Suprapubic skin (tissue), 4 donors: ENCODE measurements around the gene SCPEP1. TPM values are rescaled to one million over a fixed set of nuclear protein-coding genes. Genes with fewer than 3 reads are reported as not detected.
A peak's percentile ranks its signal among the peaks of the same experiment; 100 is the strongest.

Source experiments
- DNase-seq, 2 donors: peaks; one replicate each; pipeline ENCODE4 v3.0.0-alpha.2; 2019; ENCODE audit warnings: low spot score in 2 of 2
- H3K27ac ChIP-seq: fragments of 200-600 bp; sonication (generic); one replicate; pipeline ENCODE4 v1.5.1; 2019
- H3K27me3 ChIP-seq: fragments of 200-600 bp; sonication (generic); one replicate; pipeline ENCODE4 v1.5.1; 2019
- H3K36me3 ChIP-seq: fragments of 200-600 bp; sonication (generic); one replicate; pipeline ENCODE4 v1.5.1; 2019
- H3K4me1 ChIP-seq: fragments of 200-600 bp; sonication (generic); one replicate; pipeline ENCODE4 v1.5.1; 2019
- H3K4me3 ChIP-seq: fragments of 200-600 bp; sonication (generic); one replicate; pipeline ENCODE4 v1.5.1; 2019; ENCODE audit warnings: mild to moderate bottlenecking
- H3K9me3 ChIP-seq: fragments of 200-600 bp; sonication (generic); one replicate; pipeline ENCODE4 v1.5.1; 2019
- EP300 ChIP-seq: sonication (generic); formaldehyde crosslinking; IDR thresholded peaks from one replicate; pipeline ENCODE4 v1.6.1; 2017; ENCODE audit warnings: antibody characterized with exemption
- POLR2A ChIP-seq, 2 donors: fragments of 450-650 bp; IDR thresholded peaks; one replicate each; pipeline ENCODE4 v1.6.1; 2017; ENCODE audit warnings: antibody characterized with exemption in 2 of 2, mild to moderate bottlenecking in 2 of 2, moderate library complexity in 2 of 2
- POLR2AphosphoS5 ChIP-seq, 3 donors: sonication (generic); formaldehyde crosslinking; IDR thresholded peaks; one replicate each; pipeline ENCODE4 v1.6.1; 2017; ENCODE audit warnings: antibody characterized with exemption in 3 of 3
- WGBS: methylation state at CpG from one replicate; pipeline ENCODE4 v1.1.5; 2018; 5-methylcytosine and 5-hydroxymethylcytosine counted together
- total RNA-seq, 4 donors: library from RNA; depleted of rRNA; stranded (reverse); fragments of >200 nt; gene quantifications; one replicate each; pipeline ENCODE4 v1.1.0, GENCODE V29; 2016
- TF ChIP-seq, protein P1 (sequence below), 2 donors: fragments of 200-600 bp in 1 of 2; fragments of 450-650 bp in 1 of 2; sonication (generic) in 1 of 2; IDR thresholded peaks; one replicate each; pipeline ENCODE4 v1.5.1; 2016 to 2019; ENCODE audit warnings: antibody characterized with exemption in 2 of 2, mild to moderate bottlenecking in 1 of 2, moderate library complexity in 1 of 2

SCPEP1 gene, protein sequence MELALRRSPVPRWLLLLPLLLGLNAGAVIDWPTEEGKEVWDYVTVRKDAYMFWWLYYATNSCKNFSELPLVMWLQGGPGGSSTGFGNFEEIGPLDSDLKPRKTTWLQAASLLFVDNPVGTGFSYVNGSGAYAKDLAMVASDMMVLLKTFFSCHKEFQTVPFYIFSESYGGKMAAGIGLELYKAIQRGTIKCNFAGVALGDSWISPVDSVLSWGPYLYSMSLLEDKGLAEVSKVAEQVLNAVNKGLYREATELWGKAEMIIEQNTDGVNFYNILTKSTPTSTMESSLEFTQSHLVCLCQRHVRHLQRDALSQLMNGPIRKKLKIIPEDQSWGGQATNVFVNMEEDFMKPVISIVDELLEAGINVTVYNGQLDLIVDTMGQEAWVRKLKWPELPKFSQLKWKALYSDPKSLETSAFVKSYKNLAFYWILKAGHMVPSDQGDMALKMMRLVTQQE
- total RNA-seq: 100 to 1,000 TPM in 2 of 4 donors, 10 to 100 TPM in 2; 81.2 to 160 (median 100.0) TPM

DNA sequence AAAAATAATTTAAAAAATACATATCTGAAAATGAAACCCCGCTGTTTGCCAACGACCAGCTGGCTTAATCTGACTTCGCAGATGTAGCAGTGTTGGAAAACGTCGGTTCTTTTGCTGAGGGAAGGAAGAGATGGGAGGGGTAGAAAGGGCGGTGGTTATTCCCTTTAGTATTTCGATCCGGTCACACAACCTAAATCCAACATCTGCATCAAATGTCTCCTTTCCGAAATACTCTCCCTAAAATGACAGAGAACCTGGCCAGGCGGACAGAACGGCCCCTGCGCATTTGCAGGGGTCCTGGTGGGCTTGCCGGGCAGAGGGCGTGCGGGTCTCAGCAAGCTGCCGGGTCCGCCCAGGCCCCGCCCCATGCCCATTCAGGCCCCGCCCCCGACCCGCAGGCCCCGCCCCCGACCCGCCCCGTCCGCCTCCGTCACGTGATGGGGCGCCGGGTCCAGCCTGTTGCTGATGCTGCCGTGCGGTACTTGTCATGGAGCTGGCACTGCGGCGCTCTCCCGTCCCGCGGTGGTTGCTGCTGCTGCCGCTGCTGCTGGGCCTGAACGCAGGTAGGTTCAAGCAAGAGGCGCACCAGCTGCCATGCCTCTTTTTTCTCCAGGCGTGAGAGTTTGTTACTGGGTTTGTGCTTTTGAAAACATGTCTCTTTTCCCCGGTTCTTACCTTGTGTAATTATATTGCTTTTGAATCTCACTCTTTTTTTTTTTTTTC, at the start of gene SCPEP1:
TSS of gene SCPEP1 (plus strand) at position 459 of the 723 bp plus-strand sequence. CDS start at position 488, 29 bp downstream.
- TF ChIP-seq, protein P1, sequence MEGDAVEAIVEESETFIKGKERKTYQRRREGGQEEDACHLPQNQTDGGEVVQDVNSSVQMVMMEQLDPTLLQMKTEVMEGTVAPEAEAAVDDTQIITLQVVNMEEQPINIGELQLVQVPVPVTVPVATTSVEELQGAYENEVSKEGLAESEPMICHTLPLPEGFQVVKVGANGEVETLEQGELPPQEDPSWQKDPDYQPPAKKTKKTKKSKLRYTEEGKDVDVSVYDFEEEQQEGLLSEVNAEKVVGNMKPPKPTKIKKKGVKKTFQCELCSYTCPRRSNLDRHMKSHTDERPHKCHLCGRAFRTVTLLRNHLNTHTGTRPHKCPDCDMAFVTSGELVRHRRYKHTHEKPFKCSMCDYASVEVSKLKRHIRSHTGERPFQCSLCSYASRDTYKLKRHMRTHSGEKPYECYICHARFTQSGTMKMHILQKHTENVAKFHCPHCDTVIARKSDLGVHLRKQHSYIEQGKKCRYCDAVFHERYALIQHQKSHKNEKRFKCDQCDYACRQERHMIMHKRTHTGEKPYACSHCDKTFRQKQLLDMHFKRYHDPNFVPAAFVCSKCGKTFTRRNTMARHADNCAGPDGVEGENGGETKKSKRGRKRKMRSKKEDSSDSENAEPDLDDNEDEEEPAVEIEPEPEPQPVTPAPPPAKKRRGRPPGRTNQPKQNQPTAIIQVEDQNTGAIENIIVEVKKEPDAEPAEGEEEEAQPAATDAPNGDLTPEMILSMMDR (IDR thresholded peaks at IDR 0.05): no peak
- no peak for TF ChIP-seq EP300
- no peak for TF ChIP-seq POLR2A (IDR thresholded peaks at IDR 0.05)
- TF ChIP-seq POLR2AphosphoS5 (IDR thresholded peaks at IDR 0.05): peak in 2 of 3 donors; percentile 25 to 44
- Histone ChIP-seq H3K4me3 (peak within 1 kb of the TSS; percentile 61), H3K9me3 (no peaks in the 10 kb centered on the region), H3K36me3 (no peaks in the 10 kb centered on the region), H3K27me3 (no peaks in the 10 kb centered on the region), H3K4me1 (peaks cover 35% of the 10 kb centered on the region), H3K27ac (peak within 1 kb of the TSS; percentile 25)
- WGBS: under 1% methylated on average over 26 of the region's 42 CpGs
- peak; percentile 90 to 95 for DNase-seq

DNA sequence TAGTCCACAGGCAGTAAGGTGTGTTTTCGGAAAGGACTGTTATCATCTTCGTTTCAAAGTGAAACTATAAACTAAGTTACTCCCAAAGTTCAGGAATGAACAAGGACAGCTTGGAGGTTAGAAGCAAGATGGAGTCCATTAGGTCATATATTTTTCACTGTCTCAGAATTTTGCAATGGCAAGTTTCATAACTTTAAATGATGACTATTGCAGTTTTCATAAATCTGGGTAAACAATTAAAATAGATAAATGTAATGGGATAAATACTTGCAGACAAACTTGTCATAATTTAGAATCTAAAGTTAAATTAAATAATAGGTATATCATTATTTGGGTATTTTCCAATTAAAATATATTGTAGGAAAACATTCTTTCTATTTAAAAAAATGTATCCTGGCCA, 49.3 kb upstream of the SCPEP1 start:
- H3K9me3 ChIP-seq: no peaks in the 10 kb centered on the region
- H3K4me1 ChIP-seq: no peaks in the 10 kb centered on the region
- H3K27ac ChIP-seq: no peak overlapping the region
- no peaks in the 10 kb centered on the region for H3K36me3 ChIP-seq
- no peaks in the 10 kb centered on the region for H3K27me3 ChIP-seq
- no peak overlapping the region for H3K4me3 ChIP-seq
- DNase-seq: no peak
- no peak for TF ChIP-seq POLR2A (IDR thresholded peaks at IDR 0.05)
- TF ChIP-seq, protein P1 (IDR thresholded peaks at IDR 0.05): no peak
- no peak for TF ChIP-seq EP300
- no peak for TF ChIP-seq POLR2AphosphoS5 (IDR thresholded peaks at IDR 0.05)
- WGBS: 92% methylated on average over 2 of the region's 2 CpGs

DNA sequence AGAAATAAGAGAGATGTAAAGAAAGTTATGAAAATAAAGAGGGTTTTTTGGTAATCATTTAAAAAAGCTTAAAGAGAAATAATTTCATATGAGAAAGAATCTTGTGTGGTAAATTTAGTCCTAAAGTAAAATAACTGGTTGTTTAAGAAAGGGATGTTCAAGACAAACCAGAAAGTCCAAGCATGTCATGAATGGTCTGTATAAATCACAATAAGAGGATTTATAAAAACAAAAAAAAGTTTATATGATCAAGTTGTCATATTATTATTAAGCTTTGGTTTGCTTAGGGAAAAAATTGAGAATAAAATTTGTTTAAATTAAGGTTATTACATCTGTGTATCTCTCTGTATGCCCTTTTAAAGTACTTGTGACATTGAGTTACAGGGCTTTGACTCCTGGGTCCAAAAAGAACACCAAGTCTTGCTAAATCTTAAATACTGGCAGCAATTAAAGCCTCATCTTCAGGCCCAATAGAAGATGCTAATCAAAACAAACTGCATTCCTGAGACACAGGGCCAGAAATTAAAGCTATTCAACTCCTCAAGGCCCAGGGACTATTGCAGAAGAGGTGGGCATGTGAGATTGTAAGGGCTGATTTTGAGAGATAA, 48.5 kb upstream of the SCPEP1 start:
- TF ChIP-seq POLR2AphosphoS5 (IDR thresholded peaks at IDR 0.05): no peak
- TF ChIP-seq EP300: no peak
- TF ChIP-seq, protein P1 (IDR thresholded peaks at IDR 0.05): no peak
- no peak for TF ChIP-seq POLR2A (IDR thresholded peaks at IDR 0.05)
- peaks cover 4% of the 10 kb centered on the region for H3K36me3 ChIP-seq
- H3K27ac ChIP-seq: no peak overlapping the region
- DNase-seq: no peak
- no peaks in the 10 kb centered on the region for H3K27me3 ChIP-seq
- no peaks in the 10 kb centered on the region for H3K4me1 ChIP-seq
- H3K9me3 ChIP-seq: no peaks in the 10 kb centered on the region
- no peak overlapping the region for H3K4me3 ChIP-seq

DNA sequence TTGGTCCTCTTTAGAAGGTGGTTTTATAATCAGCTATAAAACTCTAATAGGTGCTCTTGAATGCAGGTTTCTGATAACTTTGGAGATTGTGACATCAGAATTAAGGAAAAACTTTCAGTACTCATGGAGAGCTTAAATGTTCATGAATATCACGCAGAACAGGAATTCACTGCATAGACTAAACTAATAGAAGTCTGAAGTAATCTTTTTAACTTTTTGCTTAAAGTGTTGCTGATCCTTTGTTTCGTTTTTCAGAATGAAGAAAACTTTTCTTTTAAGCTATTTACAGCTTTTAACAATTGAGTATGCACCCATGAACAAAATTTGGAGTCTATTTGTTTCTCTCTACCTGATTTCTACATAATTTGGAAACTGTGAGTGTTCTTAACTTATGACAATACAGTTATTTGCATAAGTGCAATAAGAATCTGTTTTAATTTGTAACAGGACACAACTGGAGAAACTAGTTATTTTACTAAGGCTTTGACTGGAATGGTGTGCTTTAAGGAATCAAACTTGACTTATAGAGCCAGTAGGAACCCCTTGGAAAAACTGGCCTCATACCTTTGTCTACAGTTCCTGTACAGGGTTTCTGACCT, 47.1 kb upstream of the SCPEP1 start:
- 95% methylated on average over 2 of the region's 2 CpGs for WGBS
- H3K27me3 ChIP-seq: no peaks in the 10 kb centered on the region
- peaks cover 7% of the 10 kb centered on the region for H3K36me3 ChIP-seq
- no peaks in the 10 kb centered on the region for H3K4me1 ChIP-seq
- no peak for DNase-seq
- TF ChIP-seq, protein P1 (IDR thresholded peaks at IDR 0.05): no peak
- TF ChIP-seq POLR2A (IDR thresholded peaks at IDR 0.05) (no peak), POLR2AphosphoS5 (IDR thresholded peaks at IDR 0.05) (no peak), EP300 (no peak)
- no peak overlapping the region for H3K4me3 ChIP-seq
- no peaks in the 10 kb centered on the region for H3K9me3 ChIP-seq
- no peak overlapping the region for H3K27ac ChIP-seq
